ENCODE results near the gene SLC22A5. TPM values are rescaled to one million over a fixed set of nuclear protein-coding genes. Genes with fewer than 3 reads are reported as not detected.

SLC22A5 gene
- total and polyA plus RNA-seq, 10 of the 15 experiments (the other 5 are each of a cell fraction or from before 2014, with no cell fraction given): 1.1 to 4.4 (median 2.3) TPM

- TF ChIP-seq NBN (IDR thresholded peaks at IDR 0.05) (no peak), RCOR1 (conservative IDR thresholded peaks at IDR 0.05; ENCODE audit: low read depth, low read length) (no peak), NRF1 (conservative IDR thresholded peaks at IDR 0.05; ENCODE audit: low read depth, low read length) (no peak), BMI1 (IDR thresholded peaks at IDR 0.05; ENCODE audit: borderline replicate concordance) (no peak)
Observed at GRCh38 chr5:132388244-132389050, 18.9 kb downstream of the SLC22A5 start (continued).

GRCh38 chr5:132389051-132389331 lies 19.5 kb downstream of the SLC22A5 start:
- SMC1A ChIA-PET (ENCODE audit: uncharacterized antibody, unreplicated experiment): interaction anchor here (1.4 to 16.0 kb wide), 10 partner anchors 11 to 193 kb away, joined by 3 to 340 read pairs (median 12); partner anchors contain the start of gene IRF1
- FAIRE-seq (no peak), DNase-seq (ENCODE audit: low read depth, low spot score) (no peak), ATAC-seq (no peak)
- H2AFZ ChIP-seq (ENCODE audit: control insufficient read depth, low read depth, low read length): no peak overlapping the region
- CTCF ChIA-PET: interaction anchor here (0.8 to 22.4 kb wide), 8 partner anchors 17 to 150 kb away, joined by 3 to 481 read pairs (median 3); partner anchors contain the start of gene IRF1
- RAD21 ChIA-PET (ENCODE audit: unreplicated experiment): interaction anchor here (1.1 to 7.3 kb wide), 5 partner anchors 17 to 112 kb away, joined by 3 to 279 read pairs (median 25); partner anchors contain the start of gene IRF1
- in situ Hi-C loops (cut with MboI) (loop anchor here (5.0 to 10.0 kb wide), 3 partner anchors 106 to 493 kb away; partner anchors contain the start of gene IRF1), intact Hi-C loops (cut with micrococcal nuclease; ENCODE audit: unreplicated experiment) (loop anchor here (5.0 to 10.0 kb wide), 3 partner anchors 152 to 207 kb away; no protein-coding TSS in a partner anchor)
- no peak overlapping the region for H3K9ac ChIP-seq (ENCODE audit: control insufficient read depth, insufficient read depth, low read length)
- H3K9me3 ChIP-seq (replicated peaks; ENCODE audit: control insufficient read depth, insufficient read depth, low read length): no peaks in the 10 kb centered on the region
- H3K4me1 ChIP-seq (ENCODE audit: control insufficient read depth, insufficient read depth, low read length): peaks cover 20% of the 10 kb centered on the region
- TF ChIP-seq POLR2A (IDR thresholded peaks at IDR 0.05; ENCODE audit: low read depth, low read length) (no peak), ZNF24 (IDR thresholded peaks at IDR 0.05) (no peak), EED (IDR thresholded peaks at IDR 0.05; ENCODE audit: low read depth) (no peak), IRF4 (IDR thresholded peaks at IDR 0.05; ENCODE audit: low read depth, low read length) (no peak), CREB1 (IDR thresholded peaks at IDR 0.05; ENCODE audit: low read depth) (no peak), MTA3 (IDR thresholded peaks at IDR 0.05; ENCODE audit: borderline replicate concordance, low read length) (no peak), TAF1 (IDR thresholded peaks at IDR 0.05; ENCODE audit: borderline replicate concordance, low read depth, low read length) (no peak)
- H3K4me3 ChIP-seq: no peak overlapping the region
- no peaks in the 10 kb centered on the region for H4K20me1 ChIP-seq (ENCODE audit: control insufficient read depth, insufficient read depth)
- WGBS (ENCODE audit: insufficient coverage, insufficient replicate concordance, low lambda C conversion rate, missing lambda C conversion rate): 100% methylated on average over 1 of the region's 1 CpG
- H3K27me3 ChIP-seq (replicated peaks in 1 of 2; ENCODE audit: control insufficient read depth in 2 of 2, insufficient read depth in 2 of 2, low read length in 1 of 2): no peaks in the 10 kb centered on the region
- no peaks in the 10 kb centered on the region for H3K79me2 ChIP-seq (ENCODE audit: control insufficient read depth, insufficient read depth, low read length)
- no TSS peak for BruUV-seq (replicated peaks)
- H3K27ac ChIP-seq (ENCODE audit: control insufficient read depth, insufficient read depth): no peak overlapping the region
- no peak overlapping the region for H3K4me2 ChIP-seq (ENCODE audit: control insufficient read depth, insufficient read depth)
- POLR2A ChIA-PET: interaction anchor here (1.6 to 3.7 kb wide), 3 partner anchors 101 to 113 kb away, joined by 4 to 15 read pairs (median 4); partner anchors contain the start of gene IRF1
- no peaks in the 10 kb centered on the region; a peak in 1 of 4 replicates for H3K36me3 ChIP-seq (ENCODE audit: control insufficient read depth in 2 of 2, insufficient read depth in 2 of 2, low read length in 1 of 2)

All from GM12878 (cell line).